Measurements from ENCODE around the gene DNASE1L1.

DNASE1L1 gene

DNA sequence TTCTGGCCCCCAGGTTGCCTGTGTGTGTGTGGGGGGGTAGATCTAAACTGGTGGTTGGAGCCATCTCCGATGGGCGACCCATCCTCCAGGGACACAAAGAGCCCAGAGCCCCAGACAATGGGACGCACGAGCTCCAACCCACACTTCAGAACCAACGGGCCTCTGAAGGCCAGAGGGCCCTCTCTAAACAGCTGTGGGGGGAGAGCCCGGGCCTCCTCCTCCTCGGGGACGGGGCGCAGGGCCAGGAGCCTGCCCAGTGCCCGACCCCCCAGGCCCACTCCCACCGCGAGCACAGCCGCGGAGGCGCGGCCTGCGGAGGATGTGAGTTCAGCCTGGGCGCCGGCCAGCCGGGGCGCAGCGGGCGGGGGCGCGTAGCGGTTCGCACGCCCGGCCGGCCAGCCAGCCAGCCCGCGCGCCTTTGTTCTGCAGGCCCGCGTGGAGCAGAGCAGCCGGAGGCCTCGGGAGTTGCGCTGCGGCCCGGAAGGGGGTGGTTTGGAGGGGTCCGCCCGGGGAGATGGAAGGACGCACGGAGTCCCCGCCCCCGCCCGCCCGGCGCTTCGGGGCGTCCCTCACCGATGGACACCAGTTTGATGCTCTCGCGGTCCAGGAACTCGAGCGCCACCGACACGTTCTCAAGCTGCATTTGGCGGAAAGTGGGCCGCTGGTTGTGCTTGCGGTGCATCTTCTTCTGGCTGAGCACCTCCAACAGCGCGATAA is 38.6 kb downstream of the DNASE1L1 start:
- peak overlapping the region; percentile 71 for H3K27ac ChIP-seq (ENCODE audit: low read depth, low read length, poor library complexity, severe bottlenecking)
- H3K36me3 ChIP-seq (ENCODE audit: insufficient read depth, low read length) = no peaks in the 10 kb centered on the region
- H3K9me2 ChIP-seq (ENCODE audit: low read depth, low read length) = no peaks in the 10 kb centered on the region
- H3K4me2 ChIP-seq (ENCODE audit: low read length) = peak overlapping the region; percentile 95
- no peaks in the 10 kb centered on the region for H3K27me3 ChIP-seq (ENCODE audit: insufficient read depth, low read length)
- no peaks in the 10 kb centered on the region for H4K20me1 ChIP-seq (ENCODE audit: insufficient read depth, low read length)
- H3F3A ChIP-seq (ENCODE audit: insufficient read depth, low read length) = no peaks in the 10 kb centered on the region
- H3K9me3 ChIP-seq (ENCODE audit: low read length) = no peaks in the 10 kb centered on the region
- TF ChIP-seq, protein P1, sequence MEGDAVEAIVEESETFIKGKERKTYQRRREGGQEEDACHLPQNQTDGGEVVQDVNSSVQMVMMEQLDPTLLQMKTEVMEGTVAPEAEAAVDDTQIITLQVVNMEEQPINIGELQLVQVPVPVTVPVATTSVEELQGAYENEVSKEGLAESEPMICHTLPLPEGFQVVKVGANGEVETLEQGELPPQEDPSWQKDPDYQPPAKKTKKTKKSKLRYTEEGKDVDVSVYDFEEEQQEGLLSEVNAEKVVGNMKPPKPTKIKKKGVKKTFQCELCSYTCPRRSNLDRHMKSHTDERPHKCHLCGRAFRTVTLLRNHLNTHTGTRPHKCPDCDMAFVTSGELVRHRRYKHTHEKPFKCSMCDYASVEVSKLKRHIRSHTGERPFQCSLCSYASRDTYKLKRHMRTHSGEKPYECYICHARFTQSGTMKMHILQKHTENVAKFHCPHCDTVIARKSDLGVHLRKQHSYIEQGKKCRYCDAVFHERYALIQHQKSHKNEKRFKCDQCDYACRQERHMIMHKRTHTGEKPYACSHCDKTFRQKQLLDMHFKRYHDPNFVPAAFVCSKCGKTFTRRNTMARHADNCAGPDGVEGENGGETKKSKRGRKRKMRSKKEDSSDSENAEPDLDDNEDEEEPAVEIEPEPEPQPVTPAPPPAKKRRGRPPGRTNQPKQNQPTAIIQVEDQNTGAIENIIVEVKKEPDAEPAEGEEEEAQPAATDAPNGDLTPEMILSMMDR (IDR thresholded peaks at IDR 0.05; ENCODE audit: low read length) = no peak
- no peak for TF ChIP-seq EZH2 (IDR thresholded peaks at IDR 0.05; ENCODE audit: borderline replicate concordance, low read length)
- peak overlapping the region; percentile 81 for H3K9ac ChIP-seq (ENCODE audit: low read length)
- H3K4me3 ChIP-seq (ENCODE audit: low read depth, low read length, poor library complexity, severe bottlenecking) = peak overlapping the region; percentile 92
- no peak overlapping the region for H2AFZ ChIP-seq (ENCODE audit: low read length)
- no peaks in the 10 kb centered on the region for H3K79me2 ChIP-seq (ENCODE audit: insufficient read depth, low read length)
- H3K4me1 ChIP-seq (ENCODE audit: insufficient read depth, low read length, severe bottlenecking) = peaks cover 53% of the 10 kb centered on the region

DNA sequence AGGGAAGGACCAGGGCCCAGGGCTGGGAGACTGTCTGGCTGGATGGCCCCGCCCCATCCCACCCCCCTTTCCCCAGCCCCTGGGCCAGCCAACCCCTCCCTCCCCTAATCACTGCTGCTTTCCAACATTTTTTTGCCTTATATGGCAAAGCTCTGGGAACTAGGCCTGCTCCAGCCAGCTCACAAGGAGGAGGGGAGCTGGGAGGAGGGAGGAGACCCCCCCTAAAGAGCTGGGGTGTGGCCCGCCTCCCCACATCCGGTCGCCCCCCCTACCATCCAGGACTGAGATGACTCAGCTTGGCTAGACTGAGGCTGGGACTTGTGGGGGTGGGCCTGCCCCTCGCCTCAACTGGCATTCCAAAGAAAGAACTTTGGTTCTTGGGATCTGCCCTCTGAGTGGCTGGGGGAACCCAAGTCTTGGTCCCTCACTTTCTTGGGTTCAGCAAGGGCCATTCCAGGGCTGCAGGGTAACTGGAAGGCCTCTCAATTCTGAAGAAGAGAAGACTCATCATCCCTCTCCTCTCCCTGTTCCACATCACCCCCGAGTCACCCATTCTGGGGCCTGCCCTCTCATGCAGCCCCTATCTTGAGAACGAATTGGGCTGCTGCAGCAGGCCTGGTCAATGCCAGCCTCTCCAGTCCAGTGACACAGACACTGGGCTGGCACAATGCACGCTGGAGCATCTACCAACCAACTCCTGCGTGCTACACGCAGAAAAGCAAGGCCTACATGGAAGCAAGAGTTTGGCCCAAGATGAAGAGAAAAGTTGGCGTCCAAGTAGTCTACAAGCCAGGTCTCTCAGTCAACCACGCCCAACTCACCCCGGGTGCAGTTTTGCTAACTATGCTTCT is 39.4 kb downstream of the DNASE1L1 start:
- peak overlapping the region; percentile 95 for H3K4me2 ChIP-seq (ENCODE audit: low read length)
- H3K9me3 ChIP-seq (ENCODE audit: low read length) = no peaks in the 10 kb centered on the region
- H3K27ac ChIP-seq (ENCODE audit: low read depth, low read length, poor library complexity, severe bottlenecking) = peak overlapping the region; percentile 71
- peaks cover 48% of the 10 kb centered on the region for H3K4me1 ChIP-seq (ENCODE audit: insufficient read depth, low read length, severe bottlenecking)
- no peaks in the 10 kb centered on the region for H3K79me2 ChIP-seq (ENCODE audit: insufficient read depth, low read length)
- no peak for TF ChIP-seq EZH2 (IDR thresholded peaks at IDR 0.05; ENCODE audit: borderline replicate concordance, low read length)
- TF ChIP-seq, protein P1 (IDR thresholded peaks at IDR 0.05; ENCODE audit: low read length) = no peak
- H3K9me2 ChIP-seq (ENCODE audit: low read depth, low read length) = no peaks in the 10 kb centered on the region
- no peaks in the 10 kb centered on the region for H4K20me1 ChIP-seq (ENCODE audit: insufficient read depth, low read length)
- no peaks in the 10 kb centered on the region for H3F3A ChIP-seq (ENCODE audit: insufficient read depth, low read length)
- peak overlapping the region; percentile 92 for H3K4me3 ChIP-seq (ENCODE audit: low read depth, low read length, poor library complexity, severe bottlenecking)
- peak overlapping the region; percentile 81 for H3K9ac ChIP-seq (ENCODE audit: low read length)
- H2AFZ ChIP-seq (ENCODE audit: low read length) = no peak overlapping the region
- H3K36me3 ChIP-seq (ENCODE audit: insufficient read depth, low read length) = no peaks in the 10 kb centered on the region
- H3K27me3 ChIP-seq (ENCODE audit: insufficient read depth, low read length) = no peaks in the 10 kb centered on the region

DNA sequence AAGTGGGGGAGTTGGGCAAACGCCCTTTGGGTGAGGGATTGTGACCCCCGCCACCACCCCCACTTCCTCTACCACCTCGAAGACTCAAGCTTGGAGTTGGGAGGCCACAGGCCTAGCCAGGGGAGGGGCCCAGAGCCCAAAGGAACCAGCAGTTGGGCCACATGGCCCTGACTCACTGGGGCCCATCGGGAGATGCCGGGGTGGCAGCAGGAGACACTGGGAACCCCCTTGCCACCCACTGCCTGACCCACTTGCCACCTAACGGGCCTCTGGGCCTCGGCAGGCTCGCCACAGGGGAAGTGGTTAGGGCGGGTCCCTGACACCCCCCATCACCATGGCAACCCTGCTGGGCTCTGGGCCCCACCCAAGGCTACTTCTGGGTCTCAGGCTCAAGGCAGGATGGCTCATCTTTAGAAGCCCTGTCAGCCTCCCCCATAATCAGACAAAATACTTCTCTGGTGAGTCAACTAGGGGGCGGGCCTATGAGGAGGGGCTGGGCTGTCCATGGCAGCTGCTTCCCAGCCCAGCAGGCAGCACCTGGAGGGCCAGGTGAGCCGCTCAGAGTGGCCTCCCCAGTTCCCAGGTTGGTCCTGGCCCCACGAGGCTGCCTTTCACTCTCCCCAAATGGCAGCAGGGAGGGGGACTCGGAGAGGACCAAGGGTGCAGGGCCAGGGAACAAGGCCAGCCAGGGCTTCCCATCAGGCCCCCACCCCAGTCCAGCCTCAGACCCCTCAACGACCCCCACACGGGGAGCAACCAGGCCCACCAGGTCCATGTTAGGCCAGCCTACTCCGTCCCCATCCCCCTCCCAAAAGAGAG is 40.2 kb downstream of the DNASE1L1 start:
- peak overlapping the region; percentile 35; the same call in 1 of the 2 replicates for H3K9ac ChIP-seq (ENCODE audit: low read length)
- no peaks in the 10 kb centered on the region; the same call in 1 of the 2 replicates for H3K36me3 ChIP-seq (ENCODE audit: insufficient read depth, low read length)

More for the DNA sequence above, 40.2 kb downstream of the DNASE1L1 start:
- Histone ChIP-seq H3F3A (ENCODE audit: insufficient read depth, low read length) (no peaks in the 10 kb centered on the region), H3K9me2 (ENCODE audit: low read depth, low read length) (no peaks in the 10 kb centered on the region), H4K20me1 (ENCODE audit: insufficient read depth, low read length) (no peaks in the 10 kb centered on the region), H3K27me3 (ENCODE audit: insufficient read depth, low read length) (no peaks in the 10 kb centered on the region), H2AFZ (ENCODE audit: low read length) (no peak overlapping the region), H3K4me2 (ENCODE audit: low read length) (peak overlapping the region; percentile 95), H3K4me1 (ENCODE audit: insufficient read depth, low read length, severe bottlenecking) (peaks cover 42% of the 10 kb centered on the region), H3K79me2 (ENCODE audit: insufficient read depth, low read length) (no peaks in the 10 kb centered on the region), H3K4me3 (ENCODE audit: low read depth, low read length, poor library complexity, severe bottlenecking) (peak overlapping the region; percentile 92), H3K9me3 (ENCODE audit: low read length) (no peaks in the 10 kb centered on the region), H3K27ac (ENCODE audit: low read depth, low read length, poor library complexity, severe bottlenecking) (peak overlapping the region; percentile 37)
- no peak for TF ChIP-seq EZH2 (IDR thresholded peaks at IDR 0.05; ENCODE audit: borderline replicate concordance, low read length)

All from OCI-LY1 (cell line).